HepG2 (cell line): ENCODE measurements around the gene IL27RA. TPM values are rescaled to one million over a fixed set of nuclear protein-coding genes. Genes with fewer than 3 reads are reported as not detected.

ENCODE experiments used
- CENPT ChIP-seq: sonication (generic); formaldehyde crosslinking; IDR thresholded peaks from 2 replicates; pipeline ENCODE4 v1.8.0; 2022; ENCODE audit warnings: low read depth, mild to moderate bottlenecking, moderate library complexity, missing genetic modification reagents
- DMTF1 ChIP-seq: sonication (generic); formaldehyde crosslinking; IDR thresholded peaks from 2 replicates; pipeline ENCODE4 v1.4.0; 2020; ENCODE audit warnings: mild to moderate bottlenecking, missing genetic modification reagents
- DRAP1 ChIP-seq: IDR thresholded peaks from 2 replicates; pipeline ENCODE4 v1.6.1; 2016; ENCODE audit warnings: missing genetic modification reagents, missing compliant biosample characterization
- GABPA ChIP-seq, 2 experiments: IDR thresholded peaks; 2 replicates each; pipeline ENCODE4 v1.6.1; 2011 to 2016; ENCODE audit warnings: low read depth in 2 of 2, low read length in 1 of 2, missing biosample characterization in 1 of 2, missing genetic modification characterization in 1 of 2
- GPBP1L1 ChIP-seq: sonication (generic); formaldehyde crosslinking; IDR thresholded peaks from 2 replicates; pipeline ENCODE4 v1.5.0; 2020; ENCODE audit warnings: mild to moderate bottlenecking, missing genetic modification reagents
- HDAC1 ChIP-seq: sonication (generic); formaldehyde crosslinking; IDR thresholded peaks from 2 replicates; pipeline ENCODE4 v1.5.1; 2020; ENCODE audit warnings: mild to moderate bottlenecking, missing genetic modification reagents
- MED1 ChIP-seq: sonication (generic); formaldehyde crosslinking; IDR thresholded peaks from 2 replicates; pipeline ENCODE4 v1.4.0; 2020; ENCODE audit warnings: missing genetic modification reagents
- NCOA1 ChIP-seq: sonication (generic); formaldehyde crosslinking; IDR thresholded peaks from 2 replicates; pipeline ENCODE4 v1.9.0; 2021; ENCODE audit warnings: missing genetic modification reagents
- NR2F6 ChIP-seq, 2 experiments: IDR thresholded peaks; 2 replicates each; pipeline ENCODE4 v1.6.1; 2016; ENCODE audit warnings: antibody characterized with exemption in 1 of 2, mild to moderate bottlenecking in 1 of 2
- SALL2 ChIP-seq: sonication (generic); formaldehyde crosslinking; IDR thresholded peaks from 2 replicates; pipeline ENCODE4 v1.8.1; 2023; ENCODE audit warnings: mild to moderate bottlenecking, missing genetic modification reagents, inconsistent platforms
- SATB2 ChIP-seq: sonication (generic); formaldehyde crosslinking; IDR thresholded peaks from 2 replicates; pipeline ENCODE4 v1.5.0; 2020; ENCODE audit warnings: missing genetic modification reagents
- TMF1 ChIP-seq: sonication (generic); formaldehyde crosslinking; IDR thresholded peaks from 2 replicates; pipeline ENCODE4 v1.8.1; 2022; ENCODE audit warnings: low read depth, missing genetic modification reagents
- ZBTB26 ChIP-seq: IDR thresholded peaks from 2 replicates; pipeline ENCODE4 v1.6.1; 2016; ENCODE audit warnings: missing compliant biosample characterization, missing genetic modification reagents, borderline replicate concordance
- ZBTB33 ChIP-seq: sonication (generic); formaldehyde crosslinking; IDR thresholded peaks from 2 replicates; pipeline ENCODE4 v1.4.0; 2020; ENCODE audit warnings: missing genetic modification reagents
- ZBTB37 ChIP-seq: sonication (generic); formaldehyde crosslinking; IDR thresholded peaks from 2 replicates; pipeline ENCODE4 v1.4.0; 2020; ENCODE audit warnings: mild to moderate bottlenecking, missing genetic modification reagents
- ZFYVE20 ChIP-seq: sonication (generic); formaldehyde crosslinking; IDR thresholded peaks from 2 replicates; pipeline ENCODE4 v1.8.0; 2023; ENCODE audit warnings: low read depth, mild to moderate bottlenecking, moderate library complexity, missing genetic modification reagents, borderline replicate concordance
- ZNF331 ChIP-seq: sonication (generic); formaldehyde crosslinking; IDR thresholded peaks from 2 replicates; pipeline ENCODE4 v1.4.0; 2020; ENCODE audit warnings: missing genetic modification reagents
- ZNF772 ChIP-seq: sonication (generic); formaldehyde crosslinking; IDR thresholded peaks from 2 replicates; pipeline ENCODE4 v1.5.0; 2020; ENCODE audit warnings: mild to moderate bottlenecking, missing genetic modification reagents
- ZNF780A ChIP-seq: sonication (generic); formaldehyde crosslinking; IDR thresholded peaks from 2 replicates; pipeline ENCODE4 v1.8.0; 2022; ENCODE audit warnings: mild to moderate bottlenecking, missing genetic modification reagents, moderate library complexity
- polyA plus RNA-seq, 8 experiments: library from polyadenylated mRNA; depleted of rRNA in 3 of 8; stranded (reverse) in 7 of 8; unstranded in 1 of 8; fragments of >200 nt; fragmentation: Illumina TruSeq in 4 of 8; extraction: Trizol in 4 of 8; gene quantifications; 2 replicates each; pipeline versions ENCODE4 v1.2.1 to v1.2.3, GENCODE V29; 2011 to 2016; ENCODE audit warnings: low read depth in 4 of 8, missing spikeins in 1 of 8, mixed read lengths in 1 of 8; ENCODE audit not compliant: insufficient read depth in 1 of 8
- total RNA-seq, 5 experiments: library from RNA; depleted of rRNA; stranded (reverse); fragments of >200 nt; fragmentation: Illumina TruSeq; extraction: Trizol; gene quantifications; 2 replicates each; pipeline ENCODE4 v1.2.3, GENCODE V29; 2016; ENCODE audit warnings: low read depth in 1 of 5

Gene IL27RA
- total and polyA plus RNA-seq, 2 of the 13 experiments (the other 11 are each of a cell fraction or from before 2014, with no cell fraction given), result 3.5 to 8.1 TPM

- no peak for TF ChIP-seq ZBTB37
- TF ChIP-seq MED1 (CRISPR knock-in tag), result peak; percentile 54
- peak; percentile 74; the same call in 1 of the 2 replicates for TF ChIP-seq ZBTB26 (CRISPR knock-in tag)
- 0 out of 2 replicates have a peak, but pooled peaks have one; percentile 14 for TF ChIP-seq ZBTB33 (CRISPR knock-in tag)
- TF ChIP-seq CENPT (CRISPR knock-in tag), result no peak
- no peak for TF ChIP-seq NCOA1
- no peak for TF ChIP-seq SATB2
- no peak for TF ChIP-seq ZFYVE20
- TF ChIP-seq ZNF772, result no peak
- peak; percentile 80 for TF ChIP-seq GABPA (IDR thresholded peaks at IDR 0.05; ENCODE audit: low read depth, low read length)
- peak; percentile 98 for TF ChIP-seq GABPA (CRISPR knock-in tag; IDR thresholded peaks at IDR 0.05; ENCODE audit: low read depth)
- no peak for TF ChIP-seq TMF1 (CRISPR knock-in tag)
- TF ChIP-seq SALL2 (CRISPR knock-in tag), result no peak
- no peak; the same call in 1 of the 2 replicates for TF ChIP-seq NR2F6 (IDR thresholded peaks at IDR 0.05)
- peak; percentile 46; the same call in 1 of the 2 replicates for TF ChIP-seq NR2F6 (CRISPR knock-in tag; IDR thresholded peaks at IDR 0.05)
- no peak for TF ChIP-seq DMTF1 (CRISPR knock-in tag)
- peak; percentile 37; the same call in 1 of the 2 replicates for TF ChIP-seq ZNF331
- TF ChIP-seq HDAC1 (CRISPR knock-in tag), result 0 out of 2 replicates have a peak, but pooled peaks have one; percentile 12
- peak; percentile 64; the same call in 1 of the 2 replicates for TF ChIP-seq DRAP1 (CRISPR knock-in tag)
- no peak for TF ChIP-seq ZNF780A (CRISPR knock-in tag)
- no peak for TF ChIP-seq GPBP1L1 (CRISPR knock-in tag)
Measured at GRCh38 chr19:14080887-14081796, 49.6 kb downstream of the IL27RA start (continued).
